CD4-positive, alpha-beta T cell treated with Interleukin-4 for 4 hours (primary cell): ENCODE results near the gene USP26.
"Not testable (repeated sequence)": the region's sequence is repeated elsewhere in the genome, so short reads cannot be mapped to it uniquely, and the experiment has no call there.

Experiments
- DNase-seq: peaks from one replicate; pipeline ENCODE4 v3.0.0-alpha.2; 2020

USP26 gene

DNA sequence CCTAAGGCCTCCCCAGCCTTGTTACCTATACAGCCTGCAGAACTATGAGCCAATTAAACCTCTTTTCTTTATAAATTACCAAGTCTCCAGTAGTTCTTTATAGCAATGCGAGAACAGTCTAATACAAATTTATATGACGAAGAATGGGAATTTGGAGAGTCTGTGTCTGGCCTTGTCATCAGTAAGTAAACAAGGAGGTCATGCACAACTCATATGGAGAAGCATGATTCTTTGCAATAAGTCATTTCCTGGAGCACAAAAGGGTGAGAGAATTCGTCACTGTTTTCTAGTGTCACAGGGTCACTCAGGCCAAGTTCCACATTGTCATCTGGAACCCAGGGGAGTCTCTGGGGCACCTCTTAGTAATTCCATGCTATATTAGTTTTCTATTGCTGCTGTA lies 89.5 kb downstream of the USP26 start:
- DNase-seq = no peak

GRCh38 chrX:133005616-133006015 lies 91.3 kb downstream of the USP26 start:
- no peak for DNase-seq

DNA sequence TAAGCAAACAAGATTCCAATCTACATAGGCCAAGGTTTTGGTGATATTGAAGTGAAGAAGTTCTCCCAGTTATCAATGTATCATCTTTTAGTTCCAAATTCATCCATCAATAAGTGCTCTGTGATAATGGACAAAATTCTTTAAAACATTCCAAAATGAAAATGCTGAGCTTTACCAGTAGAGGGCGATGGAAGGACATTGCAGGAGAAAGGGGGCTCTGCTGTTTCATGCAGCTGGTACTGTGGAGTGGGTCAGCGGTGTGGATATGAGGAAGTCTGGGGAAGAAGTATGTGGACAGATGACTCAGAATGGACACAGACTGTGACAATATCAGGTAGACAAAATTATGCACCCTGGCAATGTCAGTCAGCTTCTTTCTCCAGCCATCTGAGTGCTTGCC lies 91.9 kb downstream of the USP26 start:
- DNase-seq = peak; percentile 1

- no peak for DNase-seq
Measured at GRCh38 chrX:132999209-132999608, 97.7 kb downstream of the USP26 start.

DNA sequence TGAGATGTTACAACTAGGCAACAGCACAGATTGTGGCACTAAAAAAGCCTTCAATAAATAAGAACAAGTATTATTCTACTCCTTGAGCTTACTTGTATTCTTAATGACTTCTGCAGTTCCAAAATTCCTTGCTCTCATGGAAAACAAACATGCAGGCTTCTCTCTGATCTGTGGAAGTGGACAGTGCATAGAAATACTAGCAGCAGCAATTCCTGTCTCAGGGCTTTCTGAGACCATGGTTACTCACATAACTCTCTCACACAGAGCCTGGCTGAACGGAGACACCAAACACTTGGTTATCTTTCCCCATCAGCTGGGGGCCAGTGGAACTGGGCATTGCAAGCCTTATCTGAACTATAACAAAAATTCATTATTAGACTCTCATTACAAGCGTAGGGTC lies 106.1 kb downstream of the USP26 start:
- no peak for DNase-seq

DNA sequence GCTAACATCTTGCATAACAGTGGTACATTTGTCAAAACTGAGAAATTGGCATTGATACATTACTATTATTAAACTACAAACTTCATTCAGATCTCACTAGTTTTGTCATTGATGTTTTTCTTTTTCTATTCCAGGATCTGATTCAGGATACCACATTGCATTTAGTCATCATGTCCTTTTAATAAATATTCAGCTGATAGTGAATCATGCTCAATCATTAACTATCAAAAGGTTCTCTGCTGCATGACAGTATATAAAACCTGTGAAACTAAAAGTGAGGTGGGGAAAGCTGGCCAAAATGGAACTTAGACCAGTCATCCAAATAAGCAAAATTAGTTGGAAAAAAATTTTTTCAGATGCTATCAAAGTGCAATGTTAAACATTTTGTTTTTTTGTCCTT lies 110.4 kb downstream of the USP26 start:
- DNase-seq = no peak

DNA sequence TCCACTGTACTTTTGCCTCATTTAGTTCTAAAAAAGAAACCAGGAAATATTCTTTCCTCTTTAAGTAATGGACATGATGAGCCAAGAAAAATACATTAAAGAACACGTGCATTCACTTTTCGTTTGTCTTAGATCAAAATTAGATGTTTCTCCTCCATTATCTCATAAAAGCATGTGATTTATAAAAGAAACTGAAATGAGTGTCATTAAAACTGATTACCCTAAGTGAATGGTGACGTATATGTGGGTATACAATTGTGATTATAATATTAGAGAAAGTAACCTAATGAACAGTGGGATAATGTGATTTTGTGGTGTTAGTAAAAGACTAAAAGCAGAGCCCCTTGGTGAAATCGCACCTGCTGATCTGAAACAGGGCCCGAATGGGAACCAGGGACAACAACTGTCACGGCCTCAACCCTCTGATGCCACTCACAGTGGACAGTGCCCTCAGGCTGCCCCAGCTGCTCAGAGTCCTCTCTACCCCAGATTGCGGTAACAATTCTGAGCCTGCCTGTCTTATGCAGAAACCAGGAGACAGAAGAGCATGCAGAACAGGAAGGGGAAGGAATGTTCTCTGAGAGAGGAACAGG lies 112.8 kb downstream of the USP26 start:
- no peak for DNase-seq

DNA sequence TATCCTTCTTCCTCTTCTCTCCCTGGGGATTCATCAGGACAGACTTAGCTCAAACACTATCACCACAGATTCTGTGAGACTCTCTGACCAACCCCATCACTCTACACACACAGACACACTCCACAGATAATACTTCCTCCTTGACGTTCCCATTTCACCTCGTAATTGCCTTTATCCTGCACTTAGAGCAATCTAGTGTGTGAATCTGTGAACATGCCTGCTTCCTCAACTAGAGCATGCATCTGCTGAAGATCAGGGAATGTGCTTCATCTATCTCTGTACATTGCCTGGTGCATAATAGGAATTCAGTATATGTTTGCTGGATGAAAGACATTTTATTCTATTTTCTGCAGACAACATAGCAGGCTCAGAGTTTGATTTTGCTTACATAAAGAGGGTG lies 113.4 kb downstream of the USP26 start:
- no peak for DNase-seq

- not testable (repeated sequence) for DNase-seq
Measured at GRCh38 chrX:132980035-132980434, 116.9 kb downstream of the USP26 start.
